NOMO-1 treated with DMSO at 0.1 percent for 48 hours (cell line): ENCODE data around the gene EFCAB8.

ENCODE experiments used
- DNase-seq: peaks from one replicate; lab custom pipeline; 2025; ENCODE audit not compliant: unreplicated experiment; lab: John Stamatoyannopoulos, UW

The EFCAB8 gene

DNA sequence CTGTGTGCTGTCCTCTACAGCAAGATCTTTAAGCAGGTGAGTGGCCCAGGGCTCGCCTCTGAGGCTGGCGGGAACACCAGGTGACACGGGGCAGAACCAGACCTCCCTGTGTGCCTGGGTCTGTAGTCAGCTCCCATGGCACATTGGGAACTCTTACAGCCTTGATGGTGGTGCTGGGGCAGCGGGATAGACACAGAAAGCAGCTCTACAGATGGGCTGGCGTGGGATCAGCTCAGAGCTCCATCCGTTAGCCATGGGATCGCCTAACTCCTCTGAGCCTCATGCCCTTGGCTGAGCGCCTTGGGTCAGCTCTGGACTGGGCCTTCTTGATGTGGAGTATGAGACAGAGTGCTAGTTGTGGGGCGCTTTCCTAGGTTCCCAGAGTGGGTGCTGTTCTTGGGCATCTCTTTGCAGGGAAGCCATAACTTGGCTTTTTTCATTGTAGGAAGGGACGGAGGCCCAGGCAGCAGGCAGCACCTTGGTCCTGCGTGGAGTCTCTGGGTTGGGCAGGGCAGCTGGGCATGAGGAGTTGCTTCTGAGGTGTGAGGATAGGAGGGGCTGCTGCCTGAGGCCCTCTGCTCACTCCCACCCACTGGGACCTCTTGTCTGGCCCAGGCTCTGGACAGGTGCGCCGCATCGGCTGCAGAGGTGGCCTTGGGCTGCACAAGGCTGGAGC lies 51.3 kb downstream of the EFCAB8 start:
- no peak for DNase-seq

DNA sequence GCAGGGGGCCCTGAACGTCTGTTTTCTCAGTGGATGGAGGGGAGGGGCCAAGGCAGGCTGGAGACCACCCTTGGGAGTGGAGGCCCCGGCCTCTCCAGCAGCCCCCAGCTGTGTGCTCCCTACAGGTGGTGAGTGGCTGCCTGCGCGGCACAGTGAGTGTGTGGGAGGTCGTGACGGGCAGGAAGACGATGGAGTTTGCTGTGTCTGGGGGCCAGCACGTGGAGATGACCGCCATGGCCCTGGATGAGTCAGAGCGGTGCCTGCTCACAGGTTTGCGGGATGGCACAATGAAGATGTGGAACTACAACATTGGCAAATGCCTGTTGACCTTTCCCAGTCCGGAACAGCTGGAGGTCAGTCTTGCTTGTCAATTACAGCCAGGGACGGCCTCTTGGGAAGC lies 52.6 kb downstream of the EFCAB8 start:
- no peak for DNase-seq

DNA sequence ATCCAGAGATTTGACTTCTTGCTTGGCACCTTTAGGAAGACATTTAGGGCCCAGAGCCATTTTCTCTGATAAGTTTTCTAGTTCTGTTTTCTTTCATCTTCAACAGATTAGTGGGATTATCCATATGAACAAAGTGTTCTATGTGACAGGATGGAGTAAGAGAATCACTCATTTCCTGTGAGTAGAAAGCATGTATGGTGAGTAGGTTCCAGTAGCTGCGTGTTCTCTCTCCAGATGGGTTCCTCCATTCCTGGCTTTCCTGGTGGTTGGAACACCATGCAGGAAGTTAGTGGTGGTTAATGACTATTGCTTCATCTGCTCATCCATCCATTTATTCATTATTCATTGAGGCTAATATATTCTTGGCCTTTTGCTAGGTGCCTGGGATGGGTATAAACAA lies 54.0 kb downstream of the EFCAB8 start:
- DNase-seq: no peak

DNA sequence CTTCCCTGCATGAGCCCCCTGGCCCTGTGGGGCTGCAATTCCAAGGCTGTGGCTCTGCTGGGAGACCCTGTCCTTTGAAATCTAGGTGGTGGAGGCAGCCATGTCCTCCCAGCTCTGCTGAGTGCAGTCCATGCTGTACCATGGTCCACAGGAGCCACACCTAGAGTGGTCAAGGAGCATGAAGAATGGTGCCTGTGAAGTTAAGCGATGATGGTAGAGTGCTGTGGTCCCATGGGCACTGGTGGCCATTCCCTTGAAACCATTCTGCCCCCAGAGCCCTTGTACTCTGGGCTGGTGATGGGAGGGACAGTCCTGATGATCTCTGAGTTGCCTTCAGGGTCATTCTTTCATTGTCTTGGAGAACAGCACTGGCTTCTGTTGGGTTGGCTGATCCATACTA lies 55.3 kb downstream of the EFCAB8 start:
- DNase-seq: no peak

DNA sequence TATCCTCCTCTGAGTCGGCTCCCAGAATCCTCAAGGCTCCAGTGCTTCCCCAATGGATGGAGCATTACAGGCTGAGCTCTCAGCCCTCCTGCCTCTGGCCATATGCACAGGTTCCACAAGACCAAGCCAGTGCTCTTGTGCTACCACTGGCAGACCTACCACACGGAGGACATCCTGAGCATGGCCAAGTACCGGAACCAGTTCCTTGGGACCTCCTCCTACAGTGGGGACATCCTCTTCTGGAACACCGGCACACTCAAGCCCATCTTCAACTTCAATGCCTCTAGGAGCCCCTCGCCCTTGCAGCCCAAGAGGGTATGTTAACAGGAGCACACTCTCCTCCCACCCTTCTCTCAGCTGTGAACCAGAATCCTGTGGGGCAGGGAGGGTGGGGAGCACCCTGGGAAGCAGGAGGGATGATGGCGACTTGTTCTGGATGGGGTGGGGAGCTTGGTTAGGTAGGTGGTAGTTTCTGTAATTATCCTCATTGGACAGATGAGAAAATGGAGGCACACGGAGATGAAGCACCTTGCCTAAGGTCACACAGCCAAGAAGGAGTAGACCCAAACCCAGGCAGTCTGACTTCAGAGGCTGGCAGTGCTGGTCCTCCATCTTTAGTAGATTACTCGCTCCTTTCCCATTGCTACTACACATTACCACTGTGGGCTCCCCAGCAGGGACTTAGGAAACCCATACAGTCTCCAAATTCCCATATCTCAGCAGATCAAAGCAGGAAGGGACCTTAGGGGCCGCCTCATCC lies 58.6 kb downstream of the EFCAB8 start:
- DNase-seq: no peak

DNA sequence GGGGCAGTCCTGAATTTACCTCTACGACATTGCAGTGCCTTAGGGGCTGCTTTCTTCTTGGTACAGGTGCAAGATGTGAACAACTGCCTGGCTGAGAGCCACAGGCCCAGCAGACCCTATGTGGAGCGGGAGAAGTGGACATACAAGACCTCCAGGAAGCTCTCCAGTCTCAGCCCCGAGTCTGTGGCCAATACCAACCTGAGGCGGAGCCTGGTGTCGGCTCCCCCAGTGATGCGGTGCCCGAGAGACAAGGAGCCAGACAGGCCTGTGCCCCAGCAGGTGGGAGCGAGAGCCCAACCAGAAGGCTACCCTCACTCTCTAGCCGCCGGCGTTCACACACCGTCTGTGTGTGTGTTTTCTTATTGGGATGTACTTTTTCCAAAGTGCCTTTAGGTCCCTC lies 59.6 kb downstream of the EFCAB8 start:
- no peak for DNase-seq

DNA sequence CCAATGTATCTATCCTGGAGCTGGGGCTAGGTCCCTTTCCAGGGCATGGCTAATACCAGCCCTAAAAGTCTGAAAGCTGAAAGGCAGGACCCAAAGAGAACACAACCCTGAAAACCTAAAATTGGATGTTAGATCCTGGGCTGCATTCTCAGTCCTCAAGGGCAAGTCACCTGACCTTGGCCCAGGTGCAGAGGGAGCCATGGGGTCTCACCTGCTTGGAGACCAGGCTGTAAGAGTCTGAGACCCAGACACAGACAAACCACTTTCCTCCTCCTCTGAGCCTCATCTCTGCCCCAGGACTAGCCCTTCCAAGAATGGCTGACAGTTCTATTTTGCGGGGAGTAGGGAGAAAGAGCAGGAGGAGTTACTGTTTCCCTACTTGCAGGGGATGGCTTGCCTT lies 60.0 kb downstream of the EFCAB8 start:
- DNase-seq: no peak

DNA sequence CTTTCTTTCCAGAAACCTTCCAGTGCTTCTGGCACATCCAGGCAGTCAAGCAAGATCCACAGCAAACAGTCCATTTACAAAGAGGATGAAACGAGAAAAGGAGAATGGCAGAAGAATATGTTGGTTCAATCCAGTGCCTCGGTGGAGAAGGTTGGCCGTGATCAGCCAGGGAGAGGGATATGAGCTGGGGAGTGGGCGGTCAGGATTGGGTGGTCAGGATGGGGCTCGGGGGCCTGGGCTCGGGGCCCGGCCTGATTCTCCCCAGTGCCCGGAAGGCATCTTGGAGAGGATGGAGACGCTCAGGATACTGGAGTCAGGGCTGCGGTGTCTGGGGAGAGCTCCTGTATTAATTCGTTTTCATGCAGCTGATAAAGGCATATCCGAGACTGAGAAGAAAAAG lies 61.3 kb downstream of the EFCAB8 start:
- no peak for DNase-seq

DNA sequence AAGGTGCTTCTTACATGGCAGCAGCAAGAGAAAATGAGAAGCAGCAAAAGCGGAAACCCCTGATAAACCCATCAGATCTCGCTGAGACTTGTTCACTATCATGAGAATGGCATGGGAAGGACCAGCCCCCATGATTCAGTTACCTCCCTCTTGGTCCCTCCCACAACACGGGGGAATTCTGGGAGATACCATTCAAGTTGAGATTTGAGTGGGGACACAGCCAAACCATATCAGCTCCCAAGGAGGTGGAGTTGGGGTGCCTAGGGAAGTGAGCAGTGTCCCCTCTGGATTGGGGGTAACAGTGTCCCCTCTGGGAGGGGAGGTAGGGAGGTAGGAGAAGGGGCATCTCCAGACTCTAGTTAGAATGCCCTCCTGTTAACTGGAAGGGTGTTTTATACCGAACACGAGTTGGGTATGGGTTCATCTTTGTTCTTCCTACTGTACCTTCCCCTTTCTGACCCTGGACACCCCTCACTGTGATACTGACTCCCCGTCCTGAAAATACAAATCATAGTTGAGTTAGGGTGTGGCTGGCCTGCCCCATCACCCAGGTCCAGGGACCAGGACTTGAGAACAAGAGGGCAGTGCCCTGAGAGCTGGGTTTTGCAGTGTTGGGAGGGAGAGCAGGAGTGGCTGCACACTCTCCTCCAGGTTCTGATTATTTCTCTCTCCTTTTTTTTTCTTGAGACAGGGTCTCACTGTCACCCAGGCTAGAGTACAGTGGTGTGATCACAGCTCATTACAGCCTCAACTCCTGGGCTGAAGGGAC lies 62.0 kb downstream of the EFCAB8 start:
- no peak for DNase-seq

DNA sequence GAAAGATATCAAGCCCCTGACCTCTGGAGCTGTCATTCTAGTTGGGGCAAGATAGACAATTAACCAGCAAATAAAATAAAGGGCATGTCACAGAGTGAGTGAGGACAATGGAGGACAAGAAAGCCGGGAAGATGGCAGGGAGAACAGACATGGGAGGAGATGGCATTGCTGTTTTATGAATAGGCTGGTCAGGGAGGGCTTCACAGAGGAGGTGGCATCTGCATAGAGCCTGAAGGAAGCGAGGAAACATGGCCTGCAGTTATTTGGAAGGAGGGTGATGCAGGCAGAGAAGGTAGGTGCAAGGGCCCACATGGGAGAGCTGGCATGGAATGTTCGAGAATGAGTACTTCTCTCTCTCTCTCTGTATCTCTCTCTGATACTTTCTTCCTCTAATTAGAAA lies 63.7 kb downstream of the EFCAB8 start:
- DNase-seq: no peak

DNA sequence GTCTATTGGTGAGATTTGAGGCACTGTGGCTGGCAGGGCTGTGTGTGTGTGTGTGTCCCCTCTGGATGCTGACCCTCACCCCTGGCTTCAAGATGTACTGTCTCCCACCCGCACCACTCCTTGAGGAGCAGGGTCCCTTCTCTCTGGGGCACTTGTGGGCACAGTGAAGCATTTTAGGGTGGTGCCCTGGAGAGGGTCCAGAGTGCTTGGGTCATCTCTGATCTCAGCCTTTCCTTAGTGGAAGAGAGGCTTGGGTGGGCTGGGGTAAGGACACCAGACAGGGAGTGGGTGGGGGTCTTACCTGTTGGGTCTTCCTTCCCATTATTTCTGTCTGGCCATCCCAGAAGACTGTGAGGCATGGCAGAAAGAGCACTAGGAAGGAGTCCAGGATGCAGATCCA lies 66.1 kb downstream of the EFCAB8 start:
- DNase-seq: no peak

DNA sequence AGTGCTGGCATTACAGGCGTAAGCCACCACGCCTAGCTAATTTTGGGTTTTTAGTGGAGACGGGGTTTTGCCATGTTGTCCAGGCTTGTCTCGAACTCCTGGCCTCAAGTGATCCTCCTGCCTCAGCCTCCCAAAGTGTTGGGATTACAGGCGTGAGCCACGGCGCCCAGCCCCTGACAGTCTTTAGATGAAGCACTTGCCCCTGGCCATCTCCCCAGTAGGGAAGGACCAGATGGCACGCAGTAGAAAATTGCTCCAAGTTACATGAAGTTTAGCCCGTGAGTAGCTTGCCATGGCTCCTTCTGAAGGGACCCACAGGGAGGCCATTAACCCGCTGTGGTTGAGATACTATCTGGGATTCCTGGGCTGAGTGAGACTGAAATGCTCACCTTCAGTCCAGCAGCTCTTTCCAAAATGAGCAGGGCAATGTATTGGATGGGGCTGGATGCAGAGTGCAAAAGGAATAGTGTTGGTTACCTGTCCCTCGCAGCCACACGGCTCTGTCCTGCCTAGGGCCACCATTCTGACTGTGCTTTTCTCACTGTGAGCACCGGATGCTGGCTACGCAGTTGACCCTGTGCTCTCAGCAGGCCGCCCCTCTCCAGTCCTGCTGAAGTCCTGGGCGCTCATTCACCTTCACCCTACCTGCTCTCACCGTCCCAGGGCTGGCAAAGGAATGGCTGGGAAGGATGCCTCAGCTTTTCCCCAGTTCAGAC lies 66.9 kb downstream of the EFCAB8 start:
- DNase-seq: no peak

DNA sequence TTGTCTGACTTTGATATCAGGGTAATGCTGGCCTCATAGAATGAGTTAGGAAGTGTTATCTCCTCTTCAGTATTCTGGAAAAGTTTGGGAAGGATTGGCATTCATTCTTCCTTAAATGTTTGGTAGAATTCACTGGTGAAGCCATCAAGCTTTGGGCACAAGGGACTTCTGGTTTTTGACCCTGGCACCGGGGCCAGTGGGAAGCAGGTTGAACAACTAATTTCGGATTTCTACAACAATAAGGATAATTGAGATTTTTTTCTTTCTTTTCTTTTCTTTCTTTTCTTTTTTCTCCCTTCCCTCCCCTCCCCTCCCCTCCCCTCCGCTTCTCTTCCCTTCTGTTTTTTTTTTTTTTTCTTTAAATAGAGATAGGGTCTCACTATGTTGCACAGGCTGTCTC lies 70.4 kb downstream of the EFCAB8 start:
- DNase-seq: no peak

DNA sequence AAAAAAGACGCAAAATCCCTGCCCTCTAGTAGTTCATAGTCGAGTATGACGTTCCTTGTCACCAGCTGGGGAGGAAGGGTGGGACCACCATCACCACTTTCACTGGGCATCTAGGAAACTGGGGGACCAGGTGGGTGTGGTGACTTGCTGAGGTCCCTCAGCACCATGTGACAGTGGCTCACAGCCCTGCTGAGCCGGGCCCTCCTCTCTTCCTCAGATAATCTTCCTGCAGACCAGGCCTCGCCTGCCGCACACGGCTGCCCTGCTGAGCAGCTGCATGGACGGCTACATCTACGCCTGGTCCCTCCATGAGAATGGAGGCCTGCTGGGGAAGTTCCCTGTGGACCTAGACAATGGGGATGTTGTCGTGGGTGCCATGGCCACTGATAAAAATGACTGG lies 71.5 kb downstream of the EFCAB8 start:
- DNase-seq: no peak

DNA sequence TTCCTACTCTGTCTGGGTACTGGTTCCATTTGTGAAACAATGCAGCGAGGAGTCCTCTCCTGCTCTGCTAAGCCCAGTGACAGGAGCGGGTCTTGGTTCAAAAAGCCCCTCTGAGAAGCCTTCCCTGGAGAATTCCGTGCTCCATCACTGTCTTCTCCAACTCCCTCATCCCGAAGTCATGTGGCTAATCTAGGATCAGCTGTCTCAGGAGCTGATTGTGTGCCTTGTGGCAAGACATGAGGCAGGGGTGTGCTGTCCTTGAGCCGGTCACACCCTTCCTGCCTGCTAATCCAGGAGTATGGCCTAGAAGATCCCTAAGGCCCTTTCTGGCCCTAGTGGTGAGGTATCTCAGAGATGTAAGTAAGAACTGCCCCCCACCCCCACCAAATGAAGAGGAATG lies 72.0 kb downstream of the EFCAB8 start:
- no peak for DNase-seq

DNA sequence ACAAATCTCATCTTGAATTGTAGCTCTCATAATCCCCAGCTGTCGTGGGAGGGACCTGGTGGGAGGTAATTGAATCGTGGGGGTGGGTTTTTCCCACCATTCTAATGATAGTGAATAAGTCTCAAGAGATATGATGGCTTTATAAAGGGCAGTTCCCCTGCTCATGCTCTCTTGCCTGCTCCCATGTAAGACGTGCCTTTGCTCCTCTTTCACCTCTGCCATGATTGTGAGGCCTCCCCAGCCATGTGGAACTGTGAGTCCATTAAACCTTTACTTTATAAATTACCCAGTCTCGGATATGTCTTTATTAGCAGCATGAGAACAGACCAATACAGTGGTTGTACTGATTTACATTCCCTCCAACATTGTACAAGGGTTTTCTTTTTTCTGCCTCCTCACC lies 75.9 kb downstream of the EFCAB8 start:
- DNase-seq: no peak

DNA sequence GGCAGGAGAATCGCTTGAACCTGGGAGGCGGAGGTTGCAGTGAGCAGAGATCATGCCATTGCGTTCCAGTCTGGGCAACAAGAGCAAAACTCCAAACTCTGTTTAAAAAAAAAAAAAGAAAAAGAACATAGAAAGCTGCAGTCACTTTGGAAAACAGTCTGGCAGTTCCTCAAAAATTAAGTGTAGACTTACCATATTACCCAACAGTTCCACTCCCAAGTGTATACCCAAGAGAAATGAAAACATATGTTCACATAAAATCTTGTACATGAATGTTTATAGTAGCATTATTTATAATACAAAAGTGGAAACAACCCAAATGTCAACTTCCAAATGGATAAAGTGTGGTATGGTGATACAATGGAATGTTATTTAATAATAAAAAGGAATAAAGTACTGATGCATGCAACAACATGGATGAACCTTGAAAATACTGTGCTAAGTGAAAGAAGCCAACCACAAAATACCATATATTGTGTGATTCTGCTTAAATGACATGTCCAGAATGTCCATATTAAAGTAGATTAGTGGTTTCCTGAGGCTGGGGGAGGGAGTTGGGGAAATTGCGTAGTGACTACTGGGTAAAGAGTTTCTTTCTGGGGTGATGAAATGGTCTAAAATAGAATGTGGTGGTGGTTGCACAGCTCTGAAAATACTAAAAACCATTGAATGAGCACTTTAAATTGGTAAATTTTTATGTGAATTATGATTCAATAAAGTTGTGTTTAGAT lies 82.6 kb downstream of the EFCAB8 start:
- DNase-seq: peak; percentile 27

DNA sequence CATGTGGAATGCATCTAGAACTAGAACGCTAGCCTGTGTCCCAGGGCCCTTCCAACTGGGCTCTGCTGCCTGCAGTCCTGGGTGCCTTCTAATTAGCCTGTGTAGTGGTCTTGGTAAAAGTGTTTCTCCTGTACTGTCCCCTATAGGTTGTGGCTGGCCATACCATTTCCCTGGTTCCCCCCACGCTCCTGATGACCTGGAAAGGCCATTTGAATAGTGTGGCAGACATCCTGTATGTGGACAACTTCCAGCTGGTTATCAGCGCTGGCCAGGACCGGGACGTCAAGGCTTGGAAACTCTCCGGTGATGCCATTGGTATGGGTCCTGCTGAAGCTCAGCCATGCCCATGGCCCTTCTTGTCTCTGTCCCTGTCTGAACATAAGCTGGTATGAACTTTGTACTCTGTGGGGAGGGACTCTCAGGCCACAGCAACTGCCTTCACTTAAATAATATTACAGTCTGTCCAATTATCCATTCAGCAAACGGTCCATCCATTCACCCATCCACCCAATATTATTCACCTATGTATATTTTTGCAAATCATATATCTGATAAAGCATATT lies 84.8 kb downstream of the EFCAB8 start:
- DNase-seq: no peak

DNA sequence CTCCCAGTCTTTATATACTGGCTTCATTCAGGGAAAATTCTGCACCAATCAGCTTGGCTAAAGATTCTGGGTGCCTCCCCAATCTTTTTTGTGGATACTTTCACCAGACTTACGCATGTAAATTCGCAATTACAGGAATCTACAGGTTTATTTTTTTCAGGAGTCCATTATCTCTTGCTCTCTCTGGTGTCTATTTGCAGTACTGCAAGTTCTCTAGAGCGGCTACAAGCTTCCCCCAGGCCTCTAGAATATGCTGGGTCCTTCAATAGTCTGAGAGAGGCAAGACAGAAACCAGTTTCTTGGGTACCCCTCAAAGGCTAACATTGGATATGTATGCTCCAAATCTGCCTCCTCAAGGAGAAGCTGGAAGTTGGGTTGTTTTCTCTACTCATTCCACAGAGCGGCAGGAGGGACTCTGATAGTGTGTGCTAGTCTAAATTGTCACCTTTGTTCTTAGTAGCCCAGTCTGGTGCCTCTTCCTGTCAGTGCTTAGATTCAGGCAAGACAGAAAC lies 87.0 kb downstream of the EFCAB8 start:
- peak; percentile 9 for DNase-seq

DNA sequence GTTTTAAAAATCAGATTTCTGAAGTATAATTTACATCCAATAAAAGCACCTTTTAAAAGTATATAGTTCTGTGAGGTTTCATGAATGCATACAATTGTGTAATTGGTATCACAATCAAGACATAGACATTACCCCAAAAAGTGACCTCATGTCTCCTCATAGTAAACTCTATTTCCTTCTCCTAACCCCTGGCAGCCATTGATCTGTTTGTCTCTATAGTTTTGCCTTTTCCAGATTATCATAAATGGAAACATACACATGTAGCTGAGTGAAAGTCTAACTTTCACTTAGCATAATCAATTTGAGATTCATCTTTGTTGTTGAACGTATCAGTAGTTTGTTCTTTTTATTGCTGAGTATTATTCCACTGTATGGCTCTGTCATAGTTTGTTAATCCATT lies 87.9 kb downstream of the EFCAB8 start:
- DNase-seq: no peak
